GM12801 (cell line): Measurements from ENCODE around the gene CIITA.

Experiments
- CTCF ChIP-seq: IDR thresholded peaks from one replicate; pipeline ENCODE4 v1.5.1; 2011; ENCODE audit warnings: control low read depth; ENCODE audit not compliant: insufficient read length; ENCODE audit errors: extremely low read depth

Gene CIITA

GRCh38 chr16:10967986-10968385 lies 91.0 kb downstream of the CIITA start:
- no peak for TF ChIP-seq CTCF

GRCh38 chr16:10968498-10968897 lies 91.5 kb downstream of the CIITA start:
- no peak for TF ChIP-seq CTCF

- TF ChIP-seq CTCF, result no peak
Observed at GRCh38 chr16:10969615-10970014, 92.6 kb downstream of the CIITA start.

GRCh38 chr16:10970065-10970464 lies 93.1 kb downstream of the CIITA start:
- no peak for TF ChIP-seq CTCF

GRCh38 chr16:10971560-10971961 lies 94.6 kb downstream of the CIITA start:
- TF ChIP-seq CTCF, result no peak

- no peak for TF ChIP-seq CTCF
Observed at GRCh38 chr16:10972108-10972818, 95.3 kb downstream of the CIITA start.

GRCh38 chr16:10972819-10973464 lies 95.9 kb downstream of the CIITA start:
- TF ChIP-seq CTCF, result no peak
